ENCODE results near the gene ZER1.
"Not testable (repeated sequence)": the region's sequence is repeated elsewhere in the genome, so short reads cannot be mapped to it uniquely, and the experiment has no call there.

The ZER1 gene
- total RNA-seq: 29.4 to 81.3 reads per million in 2 experiments

DNA sequence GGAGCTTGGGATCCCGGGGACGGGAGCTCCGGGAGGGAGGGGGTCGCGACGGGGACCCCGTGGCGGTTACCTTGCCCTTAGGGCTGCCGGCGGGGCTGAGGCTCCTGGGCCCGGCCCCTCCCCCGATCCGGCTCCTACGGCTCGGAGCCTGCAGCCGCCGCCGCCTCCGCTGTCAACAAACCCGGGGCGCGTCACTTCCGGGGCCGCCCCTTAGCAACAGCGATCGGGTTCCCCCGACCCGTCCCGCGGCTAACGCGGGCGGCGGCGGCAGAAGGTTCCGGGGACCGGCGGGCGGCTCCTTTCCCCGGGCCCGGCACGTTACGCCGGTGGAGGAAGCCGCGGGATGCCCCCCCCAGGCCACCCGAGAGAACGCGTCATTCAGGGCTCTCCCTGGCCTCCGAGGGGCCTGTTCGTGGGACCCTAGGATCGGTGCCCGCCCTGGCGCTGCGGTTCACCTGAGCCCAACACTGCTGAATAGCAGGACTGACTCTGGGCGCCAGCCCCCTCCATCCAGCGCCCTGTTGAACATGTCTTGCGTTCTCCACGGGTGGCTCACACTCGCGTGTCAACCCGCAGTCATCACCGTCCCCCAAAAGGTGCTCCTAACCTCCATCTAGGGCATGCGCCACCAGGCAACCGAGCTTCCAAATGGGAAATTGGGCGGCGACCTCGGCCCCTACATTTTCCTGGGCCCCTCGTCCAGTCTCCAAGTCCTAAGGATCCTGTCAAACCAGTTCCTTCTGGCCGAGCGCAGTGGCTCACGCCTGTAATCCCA is at the start of gene ZER1:
ZER1 (minus strand) TSS at position 183 of the 775 bp plus-strand sequence. CDS start 16,362 bp downstream, outside the sequence.
- peak; percentile 92 for DNase-seq (ENCODE audit: low read depth)

DNA sequence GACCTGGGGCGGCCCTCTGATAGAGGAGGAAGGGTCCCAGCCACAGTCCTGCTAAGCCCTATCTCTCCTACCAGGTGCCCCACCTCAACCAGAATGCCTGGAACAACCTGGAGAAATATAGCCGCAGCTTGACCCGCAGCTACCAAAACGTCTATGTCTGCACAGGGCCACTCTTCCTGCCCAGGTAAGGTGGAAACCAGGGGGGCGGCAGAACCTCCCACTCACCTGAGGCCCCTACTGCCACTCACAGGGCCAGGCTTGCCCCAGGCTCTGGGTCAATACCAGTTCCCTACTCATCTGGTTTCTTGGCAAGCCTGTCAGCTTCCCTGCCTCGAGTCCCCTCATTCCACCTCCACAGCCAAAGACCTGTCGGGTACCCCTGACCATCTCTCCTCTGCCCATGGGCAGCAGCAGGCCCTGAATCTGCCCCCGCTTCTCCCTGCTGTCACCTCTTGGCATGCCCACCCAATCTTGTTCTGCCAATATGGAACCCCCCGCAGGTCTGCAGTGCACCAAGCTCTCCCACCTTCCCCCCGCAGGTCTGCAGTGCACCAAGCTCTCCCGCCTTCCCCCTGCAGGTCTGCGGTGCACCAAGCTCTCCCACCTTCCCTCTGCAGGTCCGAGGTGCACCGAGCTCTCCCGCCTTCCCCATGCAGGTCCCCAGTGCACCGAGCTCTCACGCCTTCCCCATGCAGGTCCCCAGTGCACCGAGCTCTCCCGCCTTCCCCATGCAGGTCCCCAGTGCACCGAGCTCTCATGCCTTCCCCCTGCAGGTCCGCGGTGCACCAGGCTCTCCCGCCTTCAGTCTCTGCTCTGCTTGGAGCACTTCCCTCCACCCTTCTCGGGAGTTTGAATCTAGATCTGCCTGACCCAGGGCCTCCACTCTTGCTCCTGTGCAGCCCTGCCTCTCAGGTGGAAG is 49.2 kb upstream of the ZER1 start:
- DNase-seq (ENCODE audit: low read depth): no peak

DNA sequence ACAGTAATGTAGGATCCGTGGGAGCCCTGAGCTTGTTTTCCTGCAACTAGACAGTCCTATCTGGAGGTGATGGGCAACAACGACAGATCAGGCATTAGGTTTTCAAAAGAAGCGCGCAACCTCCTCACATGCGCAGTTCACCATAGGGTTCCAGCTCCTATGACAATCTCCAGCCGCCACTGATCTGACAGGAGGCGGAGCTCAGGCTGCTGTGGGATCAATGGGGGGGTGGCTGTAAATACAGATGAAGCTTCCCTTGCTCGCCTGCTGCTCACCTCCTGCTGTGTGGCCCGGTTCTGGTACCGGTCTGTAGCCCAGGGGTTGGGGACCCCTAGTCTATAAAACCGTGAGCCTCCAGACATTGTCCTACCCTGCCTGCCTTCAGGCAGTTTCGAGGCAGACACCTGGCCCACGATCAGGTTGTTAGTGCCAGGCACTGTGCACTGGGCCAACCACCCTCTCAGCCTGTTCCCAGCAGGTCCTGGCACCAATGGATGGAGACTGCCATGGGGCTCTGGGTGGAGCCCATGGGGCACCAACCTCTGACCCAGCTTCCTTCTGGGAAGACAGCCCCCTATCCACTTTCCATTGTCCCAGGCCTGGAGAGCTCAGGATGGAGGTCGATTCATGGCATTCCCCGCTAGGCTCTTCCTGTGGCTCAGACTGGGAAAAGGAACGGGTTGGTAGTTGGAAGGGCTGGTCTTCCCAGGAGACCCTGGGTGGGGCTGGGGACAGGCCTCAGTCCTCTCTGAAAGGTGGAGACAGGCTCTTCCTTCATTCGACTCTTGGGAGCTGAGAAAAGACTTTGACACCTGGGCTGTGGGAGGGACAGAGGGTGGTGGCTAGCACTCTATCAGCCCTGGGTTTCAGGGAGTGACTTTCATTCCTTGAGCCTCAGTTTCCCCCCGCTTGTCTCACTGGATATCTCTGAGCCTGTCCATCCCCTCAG is 48.3 kb upstream of the ZER1 start:
- DNase-seq (ENCODE audit: low read depth): no peak

DNA sequence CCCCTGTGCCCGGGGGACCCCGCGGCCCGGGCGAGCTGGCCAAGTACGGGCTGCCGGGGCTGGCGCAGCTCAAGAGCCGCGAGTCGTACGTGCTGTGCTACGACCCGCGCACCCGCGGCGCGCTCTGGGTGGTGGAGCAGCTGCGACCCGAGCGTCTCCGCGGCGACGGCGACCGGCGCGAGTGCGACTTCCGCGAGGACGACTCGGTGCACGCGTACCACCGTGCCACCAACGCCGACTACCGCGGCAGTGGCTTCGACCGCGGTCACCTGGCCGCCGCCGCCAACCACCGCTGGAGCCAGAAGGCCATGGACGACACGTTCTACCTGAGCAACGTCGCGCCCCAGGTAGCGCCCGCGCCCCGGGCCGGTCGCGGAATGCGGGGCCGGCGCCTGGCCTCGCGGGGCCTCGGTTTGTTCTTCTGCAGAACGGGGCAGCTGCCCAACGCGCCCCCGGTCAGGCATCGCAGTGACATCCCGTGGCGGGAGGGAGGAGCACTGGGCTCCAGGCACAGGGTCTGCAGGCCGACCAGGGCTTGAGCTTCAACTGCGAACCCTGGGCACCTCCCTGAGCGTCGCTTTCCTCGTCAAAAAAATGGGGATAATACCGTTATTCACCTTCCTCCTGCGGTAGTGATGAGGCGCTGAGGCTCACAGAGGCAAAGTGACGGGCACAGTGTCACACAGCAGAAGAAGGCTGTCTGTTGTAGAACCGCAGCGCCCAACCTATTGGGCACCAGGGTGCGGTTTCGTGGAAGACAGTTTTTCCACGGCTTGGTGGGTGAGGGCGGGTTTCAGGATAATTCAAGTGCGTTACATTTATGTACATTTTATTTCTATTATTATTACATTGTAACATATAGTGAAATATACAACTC is 47.4 kb upstream of the ZER1 start:
- peak; percentile 28 for DNase-seq (ENCODE audit: low read depth)

DNA sequence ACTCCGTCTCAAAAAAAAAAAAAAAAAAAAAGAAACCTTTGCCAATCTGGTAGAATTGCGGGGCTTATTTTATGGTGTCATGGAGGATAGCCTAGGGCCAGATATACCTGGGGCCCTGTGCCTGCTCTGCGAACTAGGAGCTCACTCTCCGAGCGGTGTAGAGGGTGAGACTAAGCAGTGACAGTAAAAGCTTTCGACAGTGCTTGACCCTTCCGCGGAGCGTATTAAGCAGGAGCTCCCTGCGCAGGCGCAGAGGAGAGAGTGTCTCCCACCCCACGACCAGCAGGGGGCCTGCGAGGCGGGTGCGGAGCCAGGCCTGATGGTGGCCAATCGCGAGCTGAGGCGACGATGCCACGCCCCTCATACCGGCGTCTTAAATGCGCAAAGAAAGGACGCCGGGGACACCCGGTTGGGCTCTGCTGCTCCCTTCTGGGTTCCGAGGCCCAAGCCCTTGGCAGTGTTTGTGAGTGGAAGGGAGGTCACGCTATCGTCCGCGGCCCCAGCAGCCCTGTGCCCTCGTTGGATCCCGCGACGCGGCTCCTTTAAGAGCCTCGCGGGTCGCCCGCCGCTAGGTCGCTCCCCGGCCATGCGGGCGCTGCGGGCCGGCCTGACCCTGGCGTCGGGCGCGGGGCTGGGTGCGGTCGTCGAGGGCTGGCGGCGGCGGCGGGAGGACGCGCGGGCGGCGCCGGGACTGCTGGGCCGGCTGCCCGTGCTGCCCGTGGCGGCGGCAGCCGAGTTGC is 46.5 kb upstream of the ZER1 start, which contains the start of gene ENDOG:
ENDOG (plus strand) TSS at position 402 of the 740 bp plus-strand sequence; CDS start at position 587, 185 bp downstream.
- peak; percentile 95 for DNase-seq (ENCODE audit: low read depth)

DNA sequence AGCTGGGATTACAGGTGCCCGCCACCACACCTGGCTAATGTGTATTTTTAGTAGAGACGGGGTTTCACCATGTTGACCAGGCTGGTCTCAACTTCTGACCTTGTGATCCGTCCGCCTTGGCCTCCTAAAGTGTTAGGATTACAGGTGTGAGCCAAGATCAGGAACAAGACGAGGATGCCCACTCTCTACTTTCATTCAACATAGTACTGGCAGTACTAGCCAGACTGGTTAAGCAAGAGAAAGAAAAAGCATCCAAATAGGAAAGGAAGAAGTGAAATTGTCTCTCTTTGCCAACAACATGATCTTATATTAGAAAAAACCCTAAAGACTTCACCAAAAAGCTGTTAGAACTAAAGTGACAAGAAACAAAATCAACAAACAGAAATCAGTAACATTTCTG is 39.1 kb upstream of the ZER1 start:
- DNase-seq (ENCODE audit: low read depth): no peak

DNA sequence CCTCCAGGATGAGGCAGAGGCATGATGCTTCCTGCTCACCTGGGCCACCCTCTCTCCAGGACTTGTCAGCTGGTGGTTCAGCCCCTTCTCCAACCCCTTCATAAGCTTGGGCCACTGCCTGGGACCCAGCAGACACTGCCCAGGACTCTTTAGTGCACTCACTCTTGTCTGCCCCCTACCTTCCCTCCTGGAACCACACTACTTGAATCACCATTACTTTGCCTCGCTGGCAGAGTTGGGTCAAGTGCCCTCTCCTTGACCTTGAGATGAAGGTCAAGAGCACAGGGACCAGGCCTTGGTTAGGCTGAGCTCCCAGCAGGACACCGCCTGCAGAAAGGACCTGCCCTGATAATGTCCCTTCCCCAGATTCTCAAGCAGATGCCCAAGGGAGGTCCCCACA is 38.1 kb upstream of the ZER1 start:
- no peak for DNase-seq (ENCODE audit: low read depth)

DNA sequence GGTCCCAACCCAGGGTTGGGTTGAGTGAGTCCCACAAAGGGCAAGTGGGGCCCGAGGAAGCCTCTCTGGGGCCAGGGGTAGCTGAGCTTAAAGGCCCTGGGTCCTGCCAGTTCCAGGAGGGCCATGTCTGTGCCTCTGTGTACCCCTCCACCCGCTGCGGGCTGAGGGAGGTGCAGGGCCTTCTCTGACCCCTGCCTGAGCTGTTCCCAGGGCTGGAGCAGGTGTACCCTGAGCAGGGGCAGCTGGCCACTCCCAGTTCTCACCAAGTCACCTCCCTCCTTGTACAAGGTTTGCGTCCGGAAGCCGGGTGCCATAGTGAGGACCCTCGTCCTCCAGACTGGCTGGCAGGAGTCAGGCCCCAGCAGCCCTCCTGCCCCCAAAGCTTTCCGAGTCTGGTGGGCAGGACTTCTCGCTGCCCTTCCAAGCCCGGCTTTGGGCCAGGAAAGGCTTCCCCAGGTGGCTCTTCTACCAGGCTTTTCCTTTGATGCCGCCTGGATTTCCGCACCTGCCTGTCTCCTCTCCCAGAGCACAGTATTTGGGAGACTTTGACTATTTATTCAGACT is 37.4 kb upstream of the ZER1 start:
- DNase-seq (ENCODE audit: low read depth): no peak

DNA sequence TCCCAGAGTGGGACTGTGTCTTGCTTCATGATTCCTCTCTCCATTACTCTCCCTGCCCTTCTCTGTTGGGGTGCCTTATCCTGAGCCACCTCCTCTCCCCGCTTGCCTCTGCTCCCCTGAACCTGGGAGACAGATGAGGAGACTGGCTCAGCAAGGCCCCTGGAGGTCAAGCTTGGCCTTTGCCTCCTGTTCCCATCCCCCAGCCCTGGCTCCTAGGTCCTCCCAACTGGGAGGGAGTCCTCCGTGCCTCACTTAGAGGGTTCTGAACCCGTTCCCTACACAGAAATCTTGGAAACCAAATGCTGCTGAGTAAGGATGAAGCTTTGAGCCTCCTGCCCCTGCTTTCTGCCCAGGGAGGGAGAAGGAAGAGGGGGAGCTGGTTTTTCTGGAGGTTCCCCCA is 36.8 kb upstream of the ZER1 start:
- no peak for DNase-seq (ENCODE audit: low read depth)

DNA sequence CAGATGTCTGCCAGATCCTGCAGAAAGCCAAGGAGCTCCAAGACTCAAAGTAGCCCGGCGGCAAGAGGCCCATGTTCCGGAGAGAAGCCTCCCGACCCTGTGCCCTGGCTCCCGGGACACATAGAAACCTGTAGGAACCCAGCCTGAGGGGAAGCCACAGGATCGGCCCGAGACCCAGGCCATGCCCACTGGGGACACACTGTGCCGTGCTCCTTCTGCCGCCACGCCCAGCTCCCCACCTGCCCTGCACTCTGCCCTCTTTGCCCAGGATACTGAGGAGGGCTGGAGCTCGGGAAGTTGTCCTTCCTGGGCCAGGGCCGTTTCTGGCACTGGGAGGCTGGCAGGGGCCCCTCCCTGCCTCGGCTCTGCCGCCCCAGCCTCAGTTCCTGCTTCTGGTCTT is 36.1 kb upstream of the ZER1 start:
- DNase-seq (ENCODE audit: low read depth): no peak

DNA sequence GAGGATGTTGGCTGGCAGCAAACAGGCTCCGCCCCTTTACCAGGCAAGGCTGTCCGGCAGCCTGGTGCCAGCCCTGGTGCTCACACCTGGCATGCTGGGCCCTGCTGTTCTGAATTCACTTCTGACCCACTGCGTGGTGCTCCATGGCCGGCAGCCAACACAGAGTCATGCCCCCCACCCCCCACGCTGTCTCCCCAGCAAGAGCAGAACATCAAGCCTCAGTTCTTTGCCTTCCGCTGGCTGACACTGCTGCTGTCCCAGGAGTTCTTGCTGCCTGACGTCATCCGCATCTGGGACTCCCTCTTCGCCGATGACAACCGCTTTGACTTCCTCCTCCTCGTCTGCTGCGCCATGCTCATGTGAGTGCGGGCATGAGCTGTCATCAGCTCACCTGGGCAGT is 33.9 kb upstream of the ZER1 start:
- DNase-seq (ENCODE audit: low read depth): no peak

DNA sequence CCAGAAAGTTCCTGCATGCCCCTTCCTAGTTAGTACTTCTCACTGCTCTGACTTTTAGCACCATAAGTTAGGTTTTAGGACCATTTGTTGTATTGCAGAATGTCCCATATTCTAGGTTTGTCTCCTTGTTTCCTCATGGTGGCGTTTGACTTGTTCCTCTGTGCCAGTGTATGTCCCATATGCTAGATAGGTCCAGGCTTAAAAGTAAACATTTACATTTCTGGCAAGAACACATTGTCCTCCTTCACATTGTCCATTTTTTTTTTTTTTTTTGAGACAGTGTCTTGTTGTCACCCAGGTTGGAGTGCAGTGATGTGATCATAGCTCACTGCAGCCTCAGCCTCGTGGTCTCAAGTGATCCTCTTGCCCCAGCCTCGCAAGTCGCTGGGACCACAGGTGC is 30.8 kb upstream of the ZER1 start:
- DNase-seq (ENCODE audit: low read depth): no peak

DNA sequence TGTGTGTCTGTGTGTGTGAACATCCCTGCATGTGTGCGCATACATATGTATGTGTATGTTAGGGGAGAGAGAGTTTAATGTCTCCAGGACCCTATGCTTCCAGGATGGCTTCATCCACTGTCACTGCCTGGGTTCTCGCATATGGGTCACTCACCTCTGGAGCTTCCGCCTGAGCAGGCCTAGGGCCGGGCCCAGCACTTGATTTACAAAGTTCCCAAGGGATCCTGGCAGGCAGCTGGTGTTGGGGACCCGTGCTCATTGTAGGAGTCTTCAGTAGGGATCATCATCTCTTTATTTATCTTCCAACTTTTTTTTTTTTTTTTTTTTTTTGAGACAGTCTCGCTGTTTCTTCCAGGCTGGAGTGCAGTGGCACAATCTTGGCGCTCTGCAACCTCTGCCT is 28.3 kb upstream of the ZER1 start:
- DNase-seq (ENCODE audit: low read depth): no peak

DNA sequence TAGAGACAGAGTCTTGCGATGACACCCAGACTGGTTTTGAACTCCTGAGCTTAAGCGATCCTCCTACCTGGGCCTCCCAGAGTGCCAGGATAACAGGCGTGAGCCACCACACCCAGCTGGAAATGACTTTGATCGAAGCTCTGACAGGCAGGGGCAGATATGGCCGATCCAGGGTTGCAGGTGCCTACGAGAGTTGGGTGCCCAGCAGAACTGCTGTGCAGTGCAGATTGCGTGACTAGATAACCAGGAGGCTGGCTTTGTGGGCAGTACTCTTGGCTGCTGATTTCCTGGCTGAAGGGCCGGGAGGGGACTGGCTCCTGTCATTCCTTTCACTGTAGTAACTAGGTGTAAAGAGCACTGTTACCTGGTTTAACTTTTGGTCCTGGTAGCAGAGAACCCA is 27.2 kb upstream of the ZER1 start:
- no peak for DNase-seq (ENCODE audit: low read depth)

DNA sequence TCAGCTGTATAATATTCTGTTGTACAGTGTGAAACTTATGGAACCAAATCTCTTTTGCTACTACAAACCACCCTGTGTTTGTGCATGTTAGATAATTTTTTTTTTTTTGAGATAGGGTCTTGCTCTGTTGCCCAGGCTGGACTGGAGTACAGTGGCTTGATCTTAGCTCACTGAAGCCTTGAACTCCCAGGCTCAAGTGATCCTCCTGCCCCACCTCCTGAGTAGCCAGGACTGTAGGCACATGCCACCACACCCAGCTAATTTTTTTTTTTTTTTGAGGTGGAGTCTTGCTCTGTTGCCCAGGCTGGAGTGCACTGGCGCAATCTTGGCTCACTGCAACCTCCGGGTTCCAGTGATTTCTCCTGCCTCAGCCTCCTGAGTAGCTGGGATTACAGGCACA is 23.2 kb upstream of the ZER1 start:
- not testable (repeated sequence) for DNase-seq (ENCODE audit: low read depth)

DNA sequence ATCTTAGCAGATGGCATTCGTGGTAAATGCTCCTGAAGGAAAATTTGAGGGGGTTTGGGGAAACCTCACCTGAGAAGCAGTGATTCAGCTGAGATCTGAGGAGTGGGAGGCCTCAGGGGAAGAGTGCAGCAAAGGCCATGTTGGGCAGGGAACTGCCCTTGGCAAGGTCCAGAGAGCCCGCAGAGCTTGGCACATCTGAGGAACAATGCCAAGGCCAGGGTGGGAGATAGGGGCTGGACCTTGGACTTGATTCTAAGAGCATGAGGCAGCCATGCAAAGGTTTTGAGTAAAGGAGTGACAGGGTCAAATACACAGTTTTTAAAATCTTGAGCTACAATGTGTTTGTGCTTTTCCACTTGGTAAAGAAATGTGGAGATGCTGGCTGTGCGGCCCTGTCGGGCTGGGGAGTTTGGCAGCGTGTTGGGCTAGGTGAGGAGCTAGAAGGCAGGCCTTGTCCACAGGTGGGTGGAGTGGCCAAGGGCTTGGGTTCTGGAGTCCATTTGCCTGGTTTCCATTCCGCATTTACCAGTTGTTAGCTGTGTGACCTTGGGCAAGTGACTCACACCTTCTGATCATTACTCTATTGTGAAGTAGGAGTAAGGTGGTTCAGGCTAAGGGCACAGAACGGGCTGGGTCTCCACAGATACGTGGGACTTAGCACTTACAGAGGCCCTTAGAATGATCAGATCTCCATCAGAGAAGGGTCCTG is 21.4 kb upstream of the ZER1 start:
- no peak for DNase-seq (ENCODE audit: low read depth)

DNA sequence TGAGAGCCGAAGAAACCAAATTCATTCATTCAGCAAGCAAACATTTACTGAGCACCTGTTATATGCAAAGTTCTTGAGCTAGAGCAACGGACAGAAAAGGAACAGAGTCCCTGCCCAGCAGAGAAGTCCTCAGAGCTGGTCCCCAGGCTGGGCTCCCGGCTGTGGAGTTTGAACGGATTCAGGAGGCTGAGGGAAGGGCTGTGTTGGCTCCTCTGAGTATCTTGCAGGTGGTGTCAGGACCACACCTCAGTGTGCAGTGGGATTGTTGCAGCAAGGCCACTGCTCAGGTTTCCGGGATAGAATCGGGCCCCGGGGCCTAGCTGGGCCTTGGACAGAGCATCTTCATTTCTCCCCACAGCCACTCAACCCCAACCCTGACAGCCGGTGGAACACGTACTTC is 20.4 kb upstream of the ZER1 start:
- DNase-seq (ENCODE audit: low read depth): no peak

DNA sequence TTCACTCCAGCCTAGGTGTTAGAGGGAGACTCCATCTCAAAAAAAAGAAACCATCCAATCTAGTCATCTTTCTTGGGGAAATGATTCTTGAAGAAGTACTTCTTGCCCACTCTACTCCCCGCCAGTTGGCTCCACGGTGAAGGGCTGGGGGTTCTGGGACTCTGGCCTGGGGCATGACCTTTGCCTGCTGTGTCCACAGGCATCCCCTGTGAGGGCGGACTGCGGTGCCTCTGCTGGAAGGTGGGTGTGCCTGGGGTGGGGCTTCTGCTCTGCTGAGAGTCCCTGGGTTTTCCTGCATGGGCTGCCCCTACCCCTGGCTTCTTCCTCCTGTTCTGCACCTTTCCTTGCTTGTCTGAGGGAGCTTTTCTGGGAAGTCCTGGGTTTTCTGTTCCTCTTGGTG is 18.8 kb upstream of the ZER1 start:
- no peak for DNase-seq (ENCODE audit: low read depth)

DNA sequence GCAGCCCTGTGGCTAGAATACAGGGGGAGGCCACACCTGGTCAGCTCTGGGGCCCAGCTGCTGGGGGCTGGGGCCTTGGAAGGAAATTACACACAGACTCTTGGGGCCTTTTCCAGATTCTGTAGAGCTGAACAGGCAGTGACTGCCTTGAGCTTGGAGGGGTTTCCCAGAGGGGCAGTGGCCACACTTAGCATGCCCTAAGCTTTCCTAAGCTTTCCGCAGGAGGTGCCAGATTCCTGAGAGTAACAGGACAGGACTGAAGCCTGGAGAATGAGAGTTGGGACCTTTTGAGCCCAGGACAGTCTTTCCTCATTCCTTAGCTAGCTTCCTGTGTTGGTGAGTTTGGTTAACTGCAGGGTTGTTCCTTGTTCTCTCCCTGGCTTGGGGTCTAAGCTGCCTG is 16.7 kb upstream of the ZER1 start:
- DNase-seq (ENCODE audit: low read depth): no peak

Data from T follicular helper cell (primary cell).